GM18508 (cell line): Measurements from ENCODE around the gene CLN5.
"Not testable (repeated sequence)": the region's sequence is repeated elsewhere in the genome, so short reads cannot be mapped to it uniquely, and the experiment has no call there.

Experiments used
- ATAC-seq: cut with Tn5 transposase; IDR thresholded peaks from one replicate; pipeline ENCODE4 v1.9.1; 2021; ENCODE audit warnings: moderate number of reproducible peaks; ENCODE audit not compliant: insufficient read depth, unreplicated experiment

CLN5 gene

GRCh38 chr13:76991796-76992547 is at the start of gene CLN5:
Gene CLN5, plus strand, starts transcription at chr13:76992081. Its CDS starts 18 bp downstream, at chr13:76992099.
- ATAC-seq: peak; percentile 85

- ATAC-seq: no peak
Measured at GRCh38 chr13:76942363-76942762, 49.5 kb upstream of the CLN5 start.

- ATAC-seq: no peak
Measured at GRCh38 chr13:76943646-76944045, 48.2 kb upstream of the CLN5 start.

DNA sequence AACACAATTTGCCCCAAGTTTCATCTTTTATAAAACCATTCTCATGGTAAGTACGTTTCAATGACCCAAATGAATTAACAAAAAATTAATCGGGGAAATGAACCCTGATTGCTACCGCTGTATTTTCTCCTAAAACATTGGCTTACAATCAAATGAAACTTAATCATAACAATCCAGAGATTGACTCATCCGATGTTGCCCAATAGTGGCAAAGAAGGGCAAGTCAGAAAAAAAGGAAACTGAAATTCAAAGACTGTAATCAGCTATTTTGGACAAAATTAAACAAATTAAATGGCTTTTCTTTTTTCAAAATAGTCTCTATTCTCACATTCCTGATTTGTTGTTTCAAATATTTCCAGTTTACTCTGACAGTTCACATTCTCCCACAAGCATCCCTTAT is 47.4 kb upstream of the CLN5 start:
- ATAC-seq: no peak

GRCh38 chr13:76948149-76948548 is 43.7 kb upstream of the CLN5 start, which contains the start of gene ACOD1:
Gene ACOD1, plus strand, starts transcription at chr13:76948511. Its CDS starts 48 bp downstream, at chr13:76948559.
- no peak for ATAC-seq

DNA sequence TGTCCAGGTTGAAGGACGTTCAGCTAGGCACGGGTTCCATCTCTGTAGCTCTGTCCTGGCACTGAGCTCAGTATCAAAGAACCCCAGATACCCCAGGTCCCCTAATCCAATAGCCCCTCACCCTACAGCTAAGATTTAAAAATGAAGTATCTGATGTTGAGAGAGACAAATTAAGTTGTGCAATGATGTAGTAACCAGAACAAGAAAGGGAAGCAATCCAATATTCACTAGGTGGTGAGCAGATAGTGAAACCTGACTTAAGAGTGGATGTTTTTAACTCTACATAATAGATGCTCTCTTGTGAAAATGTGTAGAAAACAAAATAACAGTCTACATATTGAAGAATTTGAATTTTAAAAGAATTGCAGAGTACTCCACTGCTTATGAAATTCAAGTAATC is 41.8 kb upstream of the CLN5 start:
- no peak for ATAC-seq

GRCh38 chr13:76953968-76954367 is 37.9 kb upstream of the CLN5 start:
- no peak for ATAC-seq

- ATAC-seq: no peak
Measured at GRCh38 chr13:76954538-76954937, 37.3 kb upstream of the CLN5 start.

GRCh38 chr13:76955193-76955592 is 36.7 kb upstream of the CLN5 start:
- no peak for ATAC-seq

GRCh38 chr13:76955661-76956060 is 36.2 kb upstream of the CLN5 start:
- ATAC-seq: no peak

DNA sequence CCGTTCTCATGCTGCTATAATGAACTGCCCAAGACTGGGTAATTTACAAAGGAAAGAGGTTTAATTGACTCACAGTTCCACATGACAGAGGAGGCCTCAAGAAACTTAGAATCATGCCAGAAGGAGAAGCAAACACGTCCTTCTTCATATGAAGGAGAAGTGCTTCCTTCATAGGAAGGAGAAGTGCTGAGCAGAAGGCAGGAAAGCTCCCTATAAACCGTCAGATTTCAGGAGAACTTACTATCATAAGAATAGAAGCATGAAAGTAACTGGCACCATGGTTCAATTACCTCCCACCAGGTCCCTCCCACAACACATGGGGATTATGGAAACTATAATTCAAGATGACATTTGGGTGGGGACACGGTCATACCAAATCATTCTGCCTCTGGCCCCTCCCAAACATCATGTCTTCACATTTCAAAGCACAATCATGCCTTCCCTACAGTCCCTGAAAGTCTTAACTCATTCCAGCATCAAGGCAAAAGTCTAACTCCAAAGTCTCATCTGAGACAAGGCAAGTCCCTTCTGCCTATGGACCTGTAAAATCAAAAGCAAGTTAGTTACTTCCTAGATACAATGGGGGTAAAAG is 32.9 kb upstream of the CLN5 start:
- no peak for ATAC-seq

GRCh38 chr13:76959734-76960133 is 32.1 kb upstream of the CLN5 start:
- not testable (repeated sequence) for ATAC-seq

DNA sequence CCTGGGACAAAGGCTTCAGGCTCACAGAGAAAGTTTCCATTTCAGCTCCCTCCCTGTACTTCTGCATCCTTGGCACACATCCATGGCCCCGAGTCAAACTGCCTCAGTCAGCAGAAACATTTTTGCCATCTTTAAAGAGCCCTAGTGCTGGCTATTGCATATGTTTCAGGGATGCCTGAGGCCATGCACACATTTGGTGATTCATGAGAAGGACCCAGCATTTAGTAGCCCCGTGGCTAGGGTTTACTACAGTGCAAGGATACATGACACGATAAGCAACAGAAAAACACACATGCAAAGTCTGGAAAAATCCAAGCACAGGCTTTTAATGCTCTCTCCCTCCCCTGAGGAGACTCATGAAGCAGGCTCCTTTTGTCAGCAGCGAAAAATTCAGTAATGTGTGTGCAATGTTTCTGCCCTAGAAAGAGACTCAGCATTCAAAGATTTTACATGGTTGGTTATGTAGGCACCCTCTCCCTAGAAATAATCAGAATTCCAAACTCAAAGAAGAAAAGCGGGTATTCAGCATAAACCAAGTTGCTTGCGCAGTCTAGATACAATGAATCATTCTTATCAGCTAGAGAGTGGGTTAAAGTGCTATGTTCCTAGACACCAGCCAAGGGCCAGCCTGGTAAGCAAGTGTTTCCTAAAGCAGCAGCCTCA is 26.0 kb upstream of the CLN5 start:
- no peak for ATAC-seq

DNA sequence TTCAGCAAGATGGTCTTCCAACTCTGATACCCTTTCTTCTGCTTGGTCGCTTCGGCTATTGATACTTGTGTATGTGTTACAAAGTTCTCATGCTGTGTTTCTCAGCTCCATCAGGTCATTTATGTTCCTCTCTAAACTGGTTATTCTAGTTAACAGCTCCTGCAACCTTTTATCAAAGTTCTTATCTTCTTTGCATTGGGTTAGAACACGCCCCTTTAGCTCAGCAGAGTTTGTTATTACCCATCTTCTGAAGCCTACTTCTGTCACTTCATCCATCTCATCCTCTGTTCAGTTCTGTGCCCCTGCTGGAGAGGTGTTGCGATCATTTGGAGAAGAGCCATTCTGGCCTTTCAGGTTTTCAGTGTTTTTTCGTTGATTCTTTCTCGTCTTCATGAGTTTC is 24.9 kb upstream of the CLN5 start:
- no peak for ATAC-seq

DNA sequence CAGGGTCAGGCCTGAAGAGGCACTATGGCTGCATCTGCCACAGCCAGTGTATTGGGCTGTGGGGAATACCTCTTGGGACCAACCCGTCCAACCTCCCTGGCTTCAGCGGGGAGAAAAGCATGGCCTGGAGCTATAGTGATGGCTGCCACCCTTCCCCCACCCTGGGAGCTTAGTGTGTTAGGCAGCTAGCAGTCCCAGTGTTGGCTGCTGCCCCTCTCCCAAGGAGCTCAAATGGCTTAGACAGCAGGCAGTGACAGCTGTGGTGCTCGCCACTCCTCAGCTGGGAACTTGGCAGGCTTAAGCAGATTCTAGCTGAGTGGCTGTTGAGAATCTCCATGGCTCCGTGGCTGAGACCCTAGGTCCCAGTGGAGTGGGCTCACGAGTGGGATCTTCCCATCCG is 23.8 kb upstream of the CLN5 start:
- no peak for ATAC-seq

DNA sequence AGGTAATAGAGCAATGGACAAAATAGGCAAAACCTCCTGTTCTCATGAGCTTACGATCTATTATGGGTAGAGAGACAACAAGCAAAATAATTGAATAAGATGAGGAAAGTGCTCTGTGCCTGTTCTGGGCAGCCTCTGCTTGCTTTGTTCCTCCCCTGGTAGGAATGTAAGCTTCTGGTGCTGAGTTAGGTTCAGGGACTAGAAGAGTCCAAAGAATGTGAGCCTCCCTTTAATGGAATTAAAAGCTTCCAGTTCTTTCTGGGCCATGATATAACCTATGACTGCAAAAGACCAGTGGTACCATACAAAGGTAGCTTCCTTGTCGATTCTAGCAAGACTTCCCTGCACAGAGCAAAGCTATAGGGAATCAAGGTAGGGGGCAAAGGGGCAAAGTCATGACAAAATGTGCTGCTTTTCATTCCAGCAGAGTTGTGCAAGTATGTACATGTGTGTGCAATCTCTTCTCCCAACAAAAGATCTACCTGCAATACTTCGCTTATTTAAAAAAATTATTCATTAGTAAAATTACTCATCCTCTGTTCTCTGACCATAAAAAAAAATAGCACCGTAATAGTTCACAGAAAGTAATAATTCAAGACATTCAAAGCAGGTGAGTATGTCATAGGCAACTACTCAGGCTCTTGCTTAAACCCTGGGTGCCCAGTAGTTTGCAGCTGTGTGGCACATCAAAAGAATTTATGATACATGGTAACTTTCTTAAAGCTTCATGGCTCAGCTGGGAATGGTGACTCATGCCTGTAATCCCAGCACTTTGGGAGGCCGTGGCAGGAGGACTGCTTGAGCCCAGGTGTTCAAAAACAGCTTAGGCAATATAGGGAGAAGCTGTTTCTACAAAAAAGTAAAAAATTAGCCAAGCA is 22.2 kb upstream of the CLN5 start:
- ATAC-seq: no peak

GRCh38 chr13:76971215-76971614 is 20.7 kb upstream of the CLN5 start:
- no peak for ATAC-seq

DNA sequence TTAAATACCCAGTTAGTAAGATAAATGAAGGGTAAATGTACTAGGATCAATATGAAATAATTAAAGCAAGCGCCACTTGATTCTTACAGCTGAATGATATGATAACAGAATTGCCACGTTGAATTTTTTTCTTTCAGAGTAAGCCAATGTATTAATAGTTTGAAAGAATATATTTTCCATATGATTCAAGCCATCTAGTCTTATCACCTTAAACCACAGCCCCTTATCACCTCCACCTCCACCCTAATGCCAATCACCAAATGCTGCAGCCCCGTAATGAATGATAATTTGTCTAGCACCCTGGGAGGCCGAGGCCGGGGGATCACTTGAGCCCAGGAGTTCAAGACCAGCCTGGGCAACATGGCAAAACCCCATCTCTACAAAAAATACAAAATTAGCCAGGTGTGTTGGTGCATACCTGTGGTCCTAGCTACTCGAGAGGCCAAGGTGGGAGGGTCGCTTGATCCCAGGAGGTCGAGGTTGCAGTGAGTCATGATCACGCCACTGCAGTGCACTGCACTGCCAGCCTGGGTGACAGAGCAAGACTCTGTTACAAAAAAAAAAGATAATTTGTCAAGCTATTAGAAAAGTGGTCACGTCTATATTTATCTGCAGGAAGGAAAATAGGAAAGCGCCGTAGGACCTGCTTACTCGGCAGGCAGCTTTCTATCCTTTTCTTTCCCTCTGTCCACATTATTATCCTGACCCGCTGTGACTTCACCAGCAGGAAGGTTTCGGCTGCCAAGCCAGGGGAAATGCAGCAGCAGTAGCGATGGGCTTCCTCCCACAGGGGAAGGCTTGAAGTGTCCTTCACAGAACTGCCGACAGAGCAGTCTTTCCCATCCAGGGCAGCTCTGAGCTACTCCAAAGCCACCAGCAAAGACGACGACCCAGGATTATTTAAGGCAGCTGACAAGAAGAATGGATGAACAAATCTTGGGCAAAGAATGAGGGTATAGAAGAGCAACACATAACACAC is 19.7 kb upstream of the CLN5 start:
- ATAC-seq: no peak

GRCh38 chr13:76973920-76974617 is 17.8 kb upstream of the CLN5 start:
- ATAC-seq: no peak
